Nephron (organoid): ENCODE data around the gene THSD4.

Source experiments
- H3K27ac Mint-ChIP-seq, 3 experiments: 2 replicates each; pipeline ENCODE4 v1.8.0; 2020; ENCODE audit warnings: mixed read lengths in 3 of 3, mild to moderate bottlenecking in 2 of 3, moderate library complexity in 1 of 3
- H3K27me3 Mint-ChIP-seq: 2 replicates; pipeline ENCODE4 v1.8.0; 2021; ENCODE audit warnings: low read depth, mild to moderate bottlenecking, moderate library complexity, mixed read lengths
- H3K36me3 Mint-ChIP-seq: 2 replicates; pipeline ENCODE4 v1.8.0; 2020; ENCODE audit warnings: low read depth, mixed read lengths
- H3K4me1 Mint-ChIP-seq: 2 replicates; pipeline ENCODE4 v1.8.0; 2020; ENCODE audit warnings: mixed read lengths
- H3K4me3 Mint-ChIP-seq, 3 experiments: 2 replicates each; pipeline ENCODE4 v1.8.0; 2020; ENCODE audit warnings: mild to moderate bottlenecking in 3 of 3, mixed read lengths in 3 of 3, moderate library complexity in 2 of 3
- H3K9me3 Mint-ChIP-seq: 2 replicates; pipeline ENCODE4 v1.8.0; 2020; ENCODE audit warnings: mixed read lengths
- TF ChIP-seq, protein P1 (sequence below), 3 experiments: fragments of 200-600 bp; sonication (generic); IDR thresholded peaks; one replicate each; pipeline ENCODE4 v1.5.0; 2021; ENCODE audit warnings: antibody characterized with exemption in 3 of 3; ENCODE audit not compliant: unreplicated experiment in 3 of 3

Gene THSD4

DNA sequence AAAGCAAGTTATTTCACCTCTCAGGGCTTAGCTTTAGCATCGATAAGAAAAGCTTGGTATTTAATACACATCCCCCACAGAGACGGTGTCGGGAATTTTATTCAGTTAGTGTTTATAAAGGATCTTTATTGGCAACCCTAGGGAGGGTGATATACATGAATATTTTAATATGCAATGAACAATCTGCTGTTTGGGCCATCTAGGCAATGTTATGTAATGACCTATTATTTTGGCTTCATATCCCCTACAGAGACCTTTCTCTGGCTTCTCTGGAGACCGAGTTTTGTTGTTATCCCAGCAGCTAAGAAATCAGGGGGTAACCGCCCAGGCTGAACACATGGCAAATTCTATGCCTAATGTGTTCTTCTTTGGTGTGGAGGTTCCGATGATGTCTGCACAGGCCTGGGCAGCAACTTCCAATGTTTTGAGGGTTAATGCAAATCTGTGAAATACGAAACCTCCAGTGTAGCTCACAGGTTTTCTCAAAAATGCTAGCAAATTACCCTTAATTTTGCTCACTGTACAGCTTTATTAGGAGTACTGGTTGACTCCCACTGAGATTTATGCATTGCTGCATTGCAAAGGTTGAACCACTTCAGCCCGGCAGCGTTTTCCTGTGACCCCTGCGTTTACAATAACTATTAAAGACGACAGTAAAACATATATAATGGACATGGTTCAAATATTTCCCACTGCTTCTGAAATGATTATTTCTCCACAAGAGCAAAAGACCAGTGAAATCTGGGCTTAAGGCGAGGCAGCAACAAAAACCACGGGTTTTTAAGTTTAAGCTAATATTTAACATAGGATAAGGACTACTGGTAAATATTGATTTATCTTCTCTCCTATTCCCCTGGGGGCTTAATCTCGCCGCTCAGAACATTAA is 396.8 kb downstream of the THSD4 start:
- H3K36me3 Mint-ChIP-seq, result no peaks in the 10 kb centered on the region
- TF ChIP-seq, protein P1, sequence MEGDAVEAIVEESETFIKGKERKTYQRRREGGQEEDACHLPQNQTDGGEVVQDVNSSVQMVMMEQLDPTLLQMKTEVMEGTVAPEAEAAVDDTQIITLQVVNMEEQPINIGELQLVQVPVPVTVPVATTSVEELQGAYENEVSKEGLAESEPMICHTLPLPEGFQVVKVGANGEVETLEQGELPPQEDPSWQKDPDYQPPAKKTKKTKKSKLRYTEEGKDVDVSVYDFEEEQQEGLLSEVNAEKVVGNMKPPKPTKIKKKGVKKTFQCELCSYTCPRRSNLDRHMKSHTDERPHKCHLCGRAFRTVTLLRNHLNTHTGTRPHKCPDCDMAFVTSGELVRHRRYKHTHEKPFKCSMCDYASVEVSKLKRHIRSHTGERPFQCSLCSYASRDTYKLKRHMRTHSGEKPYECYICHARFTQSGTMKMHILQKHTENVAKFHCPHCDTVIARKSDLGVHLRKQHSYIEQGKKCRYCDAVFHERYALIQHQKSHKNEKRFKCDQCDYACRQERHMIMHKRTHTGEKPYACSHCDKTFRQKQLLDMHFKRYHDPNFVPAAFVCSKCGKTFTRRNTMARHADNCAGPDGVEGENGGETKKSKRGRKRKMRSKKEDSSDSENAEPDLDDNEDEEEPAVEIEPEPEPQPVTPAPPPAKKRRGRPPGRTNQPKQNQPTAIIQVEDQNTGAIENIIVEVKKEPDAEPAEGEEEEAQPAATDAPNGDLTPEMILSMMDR (IDR thresholded peaks at IDR 0.05; ENCODE audit: unreplicated experiment in 3 of 3), result no peak
- no peak overlapping the region for H3K4me3 Mint-ChIP-seq
- peak overlapping the region; percentile 28 to 67 (median 54) for H3K27ac Mint-ChIP-seq
- no peaks in the 10 kb centered on the region for H3K9me3 Mint-ChIP-seq
- H3K4me1 Mint-ChIP-seq, result peaks cover 36% of the 10 kb centered on the region
- peaks cover 12% of the 10 kb centered on the region for H3K27me3 Mint-ChIP-seq

DNA sequence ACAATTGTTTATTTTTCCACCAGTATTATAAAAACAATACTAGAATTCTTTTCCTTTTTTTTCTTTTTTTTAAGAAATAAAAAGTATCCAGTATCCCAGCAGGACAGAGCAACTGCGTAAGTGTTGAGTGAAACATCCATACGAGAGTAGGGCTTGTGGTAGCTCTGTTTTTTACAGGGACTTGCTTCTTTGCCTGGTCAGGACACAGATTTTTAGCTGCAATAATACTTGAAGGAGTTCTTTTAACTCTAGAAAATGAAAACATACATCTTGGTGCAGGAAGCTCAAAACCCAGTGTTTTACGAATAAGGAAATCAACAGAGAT is 397.4 kb downstream of the THSD4 start:
- peaks cover 7% of the 10 kb centered on the region for H3K27me3 Mint-ChIP-seq
- H3K9me3 Mint-ChIP-seq, result no peaks in the 10 kb centered on the region
- H3K27ac Mint-ChIP-seq, result peak overlapping the region; percentile 7 to 82 (median 63)
- TF ChIP-seq, protein P1 (IDR thresholded peaks at IDR 0.05; ENCODE audit: unreplicated experiment in 3 of 3), result no peak
- H3K36me3 Mint-ChIP-seq, result no peaks in the 10 kb centered on the region
- H3K4me3 Mint-ChIP-seq, result peak overlapping the region in 1 of 3 experiments; percentile 6
- peaks cover 40% of the 10 kb centered on the region for H3K4me1 Mint-ChIP-seq

DNA sequence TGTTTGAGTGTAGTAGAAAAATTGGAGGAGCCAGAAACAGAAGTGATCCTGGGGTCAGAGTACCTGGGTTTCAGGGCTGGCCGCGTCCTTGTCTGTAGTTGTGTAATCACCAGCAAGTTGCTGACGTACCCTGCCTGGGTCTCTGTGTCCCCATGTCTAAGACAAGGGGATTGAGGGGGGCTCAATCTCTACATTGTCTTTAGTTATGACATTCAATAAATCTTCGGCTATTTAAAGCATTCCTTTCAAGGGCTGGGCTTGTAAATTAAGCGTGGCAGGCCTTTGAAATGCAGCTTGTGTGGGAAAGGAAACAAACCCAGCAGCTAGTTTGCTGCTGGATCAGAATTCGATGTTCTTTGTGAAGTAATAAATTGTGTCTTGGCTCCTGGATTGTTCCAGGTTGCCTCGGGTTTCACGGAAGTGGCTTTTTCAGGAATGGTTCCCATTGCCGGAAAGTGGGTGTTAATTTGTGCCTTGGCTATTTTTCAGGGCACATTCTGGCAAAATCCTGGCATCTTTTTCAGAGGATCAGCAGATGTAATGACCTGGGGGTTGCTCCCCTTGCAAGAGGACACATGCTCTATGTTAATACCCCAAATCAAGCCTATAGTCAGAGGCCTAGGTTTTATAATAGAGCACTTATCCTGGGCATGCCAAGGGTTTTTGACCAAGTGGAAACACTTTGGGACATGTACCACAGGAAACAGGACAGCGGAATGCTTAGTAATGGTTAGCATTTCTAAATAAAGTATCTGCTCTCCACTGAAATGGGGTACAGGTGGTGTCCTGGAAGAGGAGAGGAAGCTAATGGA is 400.3 kb downstream of the THSD4 start:
- peaks cover 41% of the 10 kb centered on the region for H3K4me1 Mint-ChIP-seq
- TF ChIP-seq, protein P1 (IDR thresholded peaks at IDR 0.05; ENCODE audit: unreplicated experiment in 3 of 3), result no peak
- H3K9me3 Mint-ChIP-seq, result no peaks in the 10 kb centered on the region
- H3K27ac Mint-ChIP-seq, result peak overlapping the region in 1 of 3 experiments; percentile 58
- H3K27me3 Mint-ChIP-seq, result peaks cover 12% of the 10 kb centered on the region
- no peak overlapping the region for H3K4me3 Mint-ChIP-seq
- H3K36me3 Mint-ChIP-seq, result no peaks in the 10 kb centered on the region

DNA sequence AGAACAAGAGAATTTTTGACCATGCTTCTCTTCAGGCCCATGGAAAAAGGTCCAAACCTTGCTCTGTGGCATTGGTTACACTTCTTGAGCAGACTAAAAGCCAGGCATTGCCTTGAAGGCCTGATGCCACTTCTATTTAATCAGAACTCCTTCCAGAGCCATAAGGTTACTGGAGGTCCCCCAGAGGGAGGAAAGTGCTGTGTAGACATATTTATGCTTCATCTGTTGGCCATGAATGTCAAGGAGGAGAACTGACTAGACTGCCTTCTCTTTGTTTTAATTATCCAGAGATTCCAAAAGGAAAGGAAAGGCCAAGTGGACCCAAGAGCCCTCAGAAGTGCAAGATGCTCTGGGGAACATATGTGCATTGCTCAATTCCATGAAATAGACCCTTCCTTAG is 402.5 kb downstream of the THSD4 start:
- peaks cover 18% of the 10 kb centered on the region for H3K27me3 Mint-ChIP-seq
- peak overlapping the region in 1 of 3 experiments; percentile 0 for H3K27ac Mint-ChIP-seq
- H3K4me1 Mint-ChIP-seq, result peaks cover 25% of the 10 kb centered on the region
- peaks cover 3% of the 10 kb centered on the region for H3K9me3 Mint-ChIP-seq
- H3K4me3 Mint-ChIP-seq, result no peak overlapping the region
- no peaks in the 10 kb centered on the region for H3K36me3 Mint-ChIP-seq
- TF ChIP-seq, protein P1 (IDR thresholded peaks at IDR 0.05; ENCODE audit: unreplicated experiment in 3 of 3), result no peak

DNA sequence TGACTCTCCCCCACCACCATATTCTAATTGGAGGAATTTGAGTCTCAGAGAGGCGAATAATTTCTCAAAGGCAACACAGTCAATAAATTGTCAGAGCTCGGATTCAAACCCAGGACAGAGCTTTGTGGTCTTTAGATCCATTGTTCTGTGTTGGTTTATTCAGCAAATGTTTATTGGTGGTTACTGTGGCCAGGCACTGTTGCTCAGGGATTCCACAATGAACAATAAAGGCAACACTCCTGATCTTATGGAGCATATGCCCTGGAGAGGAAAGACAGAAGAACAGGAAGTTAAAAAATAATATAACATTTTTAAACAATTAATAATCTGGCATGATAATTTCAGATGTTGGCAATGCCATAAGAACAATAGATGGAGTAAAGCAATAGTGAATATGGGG is 403.4 kb downstream of the THSD4 start:
- no peak overlapping the region for H3K4me3 Mint-ChIP-seq
- H3K27ac Mint-ChIP-seq, result no peak overlapping the region
- H3K9me3 Mint-ChIP-seq, result peaks cover 3% of the 10 kb centered on the region
- H3K4me1 Mint-ChIP-seq, result peaks cover 20% of the 10 kb centered on the region
- H3K36me3 Mint-ChIP-seq, result peaks cover 3% of the 10 kb centered on the region
- H3K27me3 Mint-ChIP-seq, result peaks cover 20% of the 10 kb centered on the region
- TF ChIP-seq, protein P1 (IDR thresholded peaks at IDR 0.05; ENCODE audit: unreplicated experiment in 3 of 3), result no peak
